SK-N-SH (cell line): ENCODE data around the gene LIMK2. TPM values are rescaled to one million over a fixed set of nuclear protein-coding genes. Genes with fewer than 3 reads are reported as not detected.

Source experiments
- CTCF ChIA-PET: fragments of 300-600, 350-600 bp; formaldehyde crosslinking; extraction: SDS; loops from one replicate; lab custom pipeline; 2021; lab: Yijun Ruan, JAX
- POLR2A ChIA-PET: fragments of 350-600 bp; sonication (Branson Sonifier 250); formaldehyde crosslinking; extraction: SDS; loops from one replicate; lab custom pipeline; 2020; ENCODE audit warnings: antibody characterized with exemption, inconsistent platforms; lab: Yijun Ruan, JAX
- DNase-seq: peaks from one replicate; pipeline ENCODE4 v3.0.0; 2012
- H2AFZ ChIP-seq: fragments of 200-600 bp; sonication (generic); 2 replicates; pipeline ENCODE4 v1.8.1; 2016; ENCODE audit warnings: antibody characterized with exemption, mild to moderate bottlenecking, low read depth
- H3F3A ChIP-seq: fragments of 200-600 bp; sonication (generic); replicated peaks from 2 replicates; pipeline ENCODE3; 2016; ENCODE audit warnings: antibody characterized with exemption, mild to moderate bottlenecking; ENCODE audit not compliant: insufficient read depth
- H3K27ac ChIP-seq, 2 experiments: fragments of 200-500 bp in 1 of 2; fragments of 200-600 bp in 1 of 2; sonication (Bioruptor generic) in 1 of 2; sonication (generic), shearing (Covaris generic) in 1 of 2; 2 replicates each; pipeline versions ENCODE4 v1.5.1 to v1.6.1; 2014 to 2016; ENCODE audit warnings: low read depth in 2 of 2, inconsistent platforms in 1 of 2, low read length in 1 of 2, mild to moderate bottlenecking in 1 of 2, mixed read lengths in 1 of 2
- H3K27me3 ChIP-seq: fragments of 200-600 bp; sonication (generic), shearing (Covaris generic); 2 replicates; pipeline ENCODE4 v1.6.1; 2016; ENCODE audit warnings: mixed run types; ENCODE audit not compliant: insufficient read depth
- H3K36me3 ChIP-seq, 2 experiments: fragments of 200-500 bp in 1 of 2; fragments of 200-600 bp in 1 of 2; sonication (Bioruptor generic) in 1 of 2; sonication (generic) in 1 of 2; replicated peaks in 1 of 2; 2 replicates each; pipeline versions ENCODE3 to v1.5.1; 2014 to 2016; ENCODE audit warnings: low read length in 1 of 2, mild to moderate bottlenecking in 1 of 2; ENCODE audit not compliant: insufficient read depth in 2 of 2, control insufficient read depth in 1 of 2
- H3K4me1 ChIP-seq, 2 experiments: fragments of 200-500 bp in 1 of 2; fragments of 200-600 bp in 1 of 2; sonication (Bioruptor generic) in 1 of 2; sonication (generic), shearing (Covaris generic) in 1 of 2; 2 replicates each; pipeline versions ENCODE4 v1.5.1 to v1.6.1; 2014 to 2016; ENCODE audit warnings: low read depth in 1 of 2, low read length in 1 of 2, mixed run types in 1 of 2; ENCODE audit not compliant: insufficient read depth in 2 of 2, control insufficient read depth in 1 of 2
- H3K4me2 ChIP-seq: fragments of 200-600 bp; sonication (generic), shearing (Covaris generic); 2 replicates; pipeline ENCODE4 v1.6.1; 2017; ENCODE audit warnings: mixed run types
- H3K4me3 ChIP-seq, 2 experiments: fragments of 200-500 bp in 1 of 2; fragments of 200-600 bp in 1 of 2; sonication (Bioruptor generic) in 1 of 2; sonication (generic), shearing (Covaris generic) in 1 of 2; 2 replicates each; pipeline versions ENCODE4 v1.5.1 to v1.8.1; 2014 to 2016; ENCODE audit warnings: low read depth in 2 of 2, inconsistent platforms in 1 of 2, low read length in 1 of 2, mild to moderate bottlenecking in 1 of 2, mixed read lengths in 1 of 2, moderate library complexity in 1 of 2
- H3K79me2 ChIP-seq: fragments of 200-600 bp; sonication (generic); 2 replicates; pipeline ENCODE4 v1.8.1; 2017; ENCODE audit warnings: mild to moderate bottlenecking; ENCODE audit not compliant: insufficient read depth
- H3K9ac ChIP-seq: fragments of 200-600 bp; sonication (generic); 2 replicates; pipeline ENCODE4 v1.6.1; 2017; ENCODE audit warnings: mixed run types
- H3K9me2 ChIP-seq: fragments of 200-600 bp; sonication (generic); 2 replicates; pipeline ENCODE4 v1.6.1; 2017; ENCODE audit warnings: mixed run types
- H3K9me3 ChIP-seq: fragments of 200-600 bp; sonication (generic); 2 replicates; pipeline ENCODE4 v1.6.1; 2017; ENCODE audit warnings: mixed run types, mild to moderate bottlenecking, moderate library complexity
- H4K20me1 ChIP-seq: fragments of 200-600 bp; sonication (generic); 2 replicates; pipeline ENCODE4 v1.6.1; 2017; ENCODE audit warnings: mild to moderate bottlenecking, mixed run types; ENCODE audit not compliant: insufficient read depth
- EP300 ChIP-seq, 2 experiments: IDR thresholded peaks; 2 replicates each; pipeline versions ENCODE4 v1.4.0 to v1.6.1; 2012; ENCODE audit warnings: borderline replicate concordance in 1 of 2, low read depth in 1 of 2, low read length in 1 of 2
- FOSL2 ChIP-seq: IDR thresholded peaks from 2 replicates; pipeline ENCODE4 v1.4.0; 2012; ENCODE audit warnings: low read depth, mild to moderate bottlenecking, moderate library complexity, borderline replicate concordance
- FOXM1 ChIP-seq: IDR thresholded peaks from 2 replicates; pipeline ENCODE4 v1.4.0; 2012; ENCODE audit warnings: low read depth, mild to moderate bottlenecking
- GABPA ChIP-seq: IDR thresholded peaks from 2 replicates; pipeline ENCODE4 v1.4.0; 2012; ENCODE audit warnings: low read depth, mild to moderate bottlenecking
- JUND ChIP-seq: IDR thresholded peaks from 2 replicates; pipeline ENCODE4 v1.4.0; 2012
- MEF2A ChIP-seq: IDR thresholded peaks from 2 replicates; pipeline ENCODE4 v1.4.0; 2012; ENCODE audit warnings: low read depth, borderline replicate concordance
- PBX3 ChIP-seq: IDR thresholded peaks from 2 replicates; pipeline ENCODE4; 2012
- RCOR1 ChIP-seq: fragments of 150-350 bp; IDR thresholded peaks from 2 replicates; pipeline ENCODE4 v1.6.1; 2017; ENCODE audit warnings: antibody characterized with exemption, low read length
- RFX5 ChIP-seq: IDR thresholded peaks from 2 replicates; pipeline ENCODE4 v1.6.1; 2012; ENCODE audit warnings: mild to moderate bottlenecking, improper control_type of control experiment, low read length
- SIN3A ChIP-seq: IDR thresholded peaks from 2 replicates; pipeline ENCODE4 v1.6.1; 2012; ENCODE audit warnings: low read depth, mild to moderate bottlenecking, low read length, moderate library complexity, borderline replicate concordance
- SMC3 ChIP-seq: IDR thresholded peaks from 2 replicates; pipeline ENCODE4 v1.6.1; 2012; ENCODE audit warnings: low read depth, low read length, improper control_type of control experiment
- TEAD4 ChIP-seq: IDR thresholded peaks from 2 replicates; pipeline ENCODE4 v1.4.0; 2012; ENCODE audit warnings: mild to moderate bottlenecking, borderline replicate concordance; ENCODE audit not compliant: insufficient read depth
- YY1 ChIP-seq: IDR thresholded peaks from 2 replicates; pipeline ENCODE4 v1.4.0; 2012; ENCODE audit warnings: low read depth, mild to moderate bottlenecking
- WGBS: methylation state at CpG from one replicate; pipeline ENCODE4 v1.1.6; 2017; ENCODE audit warnings: low lambda C conversion rate; 5-methylcytosine and 5-hydroxymethylcytosine counted together
- polyA plus RNA-seq, 3 experiments: library from polyadenylated mRNA; depleted of rRNA; stranded (reverse); fragments of >200 nt; gene quantifications; 2 replicates each; pipeline ENCODE4 v1.2.3, GENCODE V29; 2012
- TF ChIP-seq, protein P1 (sequence below): IDR thresholded peaks from 2 replicates; pipeline ENCODE4 v1.6.1; 2012; ENCODE audit warnings: mild to moderate bottlenecking, low read depth, low read length, moderate library complexity
- TF ChIP-seq, protein P2 (sequence below): fragments of 150-350 bp; IDR thresholded peaks from 2 replicates; pipeline ENCODE4 v1.6.1; 2016; ENCODE audit warnings: mild to moderate bottlenecking, low read depth, low read length
- TF ChIP-seq, protein P3 (sequence below): IDR thresholded peaks from 2 replicates; pipeline ENCODE4 v1.4.0; 2012; ENCODE audit warnings: low read depth, borderline replicate concordance
- TF ChIP-seq, protein P4 (sequence below): fragments of 200-600 bp; sonication (generic); IDR thresholded peaks from 2 replicates; pipeline ENCODE4 v1.6.1; 2017; ENCODE audit warnings: antibody characterized with exemption, mild to moderate bottlenecking, moderate library complexity

The LIMK2 gene
- polyA plus RNA-seq, 1 of the 3 experiments (the other 2 are of a cell fraction): 9.8 TPM

- no peak for DNase-seq
- H3K9me2 ChIP-seq: no peaks in the 10 kb centered on the region
- peak overlapping the region; percentile 71 for H2AFZ ChIP-seq
- H3F3A ChIP-seq: peaks cover 9% of the 10 kb centered on the region
- 70% methylated on average over 5 of the region's 5 CpGs for WGBS
- POLR2A ChIA-PET: no interaction called here
- CTCF ChIA-PET: interaction anchor here (1.1 to 4.5 kb wide), 3 partner anchors 15 to 19 kb away, joined by 3 to 36 read pairs (median 4); no protein-coding TSS in a partner anchor
- TF ChIP-seq JUND: peak; percentile 31; the same call in 1 of the 2 replicates
- TF ChIP-seq SMC3: no peak
- TF ChIP-seq, protein P1, sequence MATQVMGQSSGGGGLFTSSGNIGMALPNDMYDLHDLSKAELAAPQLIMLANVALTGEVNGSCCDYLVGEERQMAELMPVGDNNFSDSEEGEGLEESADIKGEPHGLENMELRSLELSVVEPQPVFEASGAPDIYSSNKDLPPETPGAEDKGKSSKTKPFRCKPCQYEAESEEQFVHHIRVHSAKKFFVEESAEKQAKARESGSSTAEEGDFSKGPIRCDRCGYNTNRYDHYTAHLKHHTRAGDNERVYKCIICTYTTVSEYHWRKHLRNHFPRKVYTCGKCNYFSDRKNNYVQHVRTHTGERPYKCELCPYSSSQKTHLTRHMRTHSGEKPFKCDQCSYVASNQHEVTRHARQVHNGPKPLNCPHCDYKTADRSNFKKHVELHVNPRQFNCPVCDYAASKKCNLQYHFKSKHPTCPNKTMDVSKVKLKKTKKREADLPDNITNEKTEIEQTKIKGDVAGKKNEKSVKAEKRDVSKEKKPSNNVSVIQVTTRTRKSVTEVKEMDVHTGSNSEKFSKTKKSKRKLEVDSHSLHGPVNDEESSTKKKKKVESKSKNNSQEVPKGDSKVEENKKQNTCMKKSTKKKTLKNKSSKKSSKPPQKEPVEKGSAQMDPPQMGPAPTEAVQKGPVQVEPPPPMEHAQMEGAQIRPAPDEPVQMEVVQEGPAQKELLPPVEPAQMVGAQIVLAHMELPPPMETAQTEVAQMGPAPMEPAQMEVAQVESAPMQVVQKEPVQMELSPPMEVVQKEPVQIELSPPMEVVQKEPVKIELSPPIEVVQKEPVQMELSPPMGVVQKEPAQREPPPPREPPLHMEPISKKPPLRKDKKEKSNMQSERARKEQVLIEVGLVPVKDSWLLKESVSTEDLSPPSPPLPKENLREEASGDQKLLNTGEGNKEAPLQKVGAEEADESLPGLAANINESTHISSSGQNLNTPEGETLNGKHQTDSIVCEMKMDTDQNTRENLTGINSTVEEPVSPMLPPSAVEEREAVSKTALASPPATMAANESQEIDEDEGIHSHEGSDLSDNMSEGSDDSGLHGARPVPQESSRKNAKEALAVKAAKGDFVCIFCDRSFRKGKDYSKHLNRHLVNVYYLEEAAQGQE: no peak
- TF ChIP-seq, protein P2, sequence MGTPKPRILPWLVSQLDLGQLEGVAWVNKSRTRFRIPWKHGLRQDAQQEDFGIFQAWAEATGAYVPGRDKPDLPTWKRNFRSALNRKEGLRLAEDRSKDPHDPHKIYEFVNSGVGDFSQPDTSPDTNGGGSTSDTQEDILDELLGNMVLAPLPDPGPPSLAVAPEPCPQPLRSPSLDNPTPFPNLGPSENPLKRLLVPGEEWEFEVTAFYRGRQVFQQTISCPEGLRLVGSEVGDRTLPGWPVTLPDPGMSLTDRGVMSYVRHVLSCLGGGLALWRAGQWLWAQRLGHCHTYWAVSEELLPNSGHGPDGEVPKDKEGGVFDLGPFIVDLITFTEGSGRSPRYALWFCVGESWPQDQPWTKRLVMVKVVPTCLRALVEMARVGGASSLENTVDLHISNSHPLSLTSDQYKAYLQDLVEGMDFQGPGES: no peak
- TF ChIP-seq, protein P3, sequence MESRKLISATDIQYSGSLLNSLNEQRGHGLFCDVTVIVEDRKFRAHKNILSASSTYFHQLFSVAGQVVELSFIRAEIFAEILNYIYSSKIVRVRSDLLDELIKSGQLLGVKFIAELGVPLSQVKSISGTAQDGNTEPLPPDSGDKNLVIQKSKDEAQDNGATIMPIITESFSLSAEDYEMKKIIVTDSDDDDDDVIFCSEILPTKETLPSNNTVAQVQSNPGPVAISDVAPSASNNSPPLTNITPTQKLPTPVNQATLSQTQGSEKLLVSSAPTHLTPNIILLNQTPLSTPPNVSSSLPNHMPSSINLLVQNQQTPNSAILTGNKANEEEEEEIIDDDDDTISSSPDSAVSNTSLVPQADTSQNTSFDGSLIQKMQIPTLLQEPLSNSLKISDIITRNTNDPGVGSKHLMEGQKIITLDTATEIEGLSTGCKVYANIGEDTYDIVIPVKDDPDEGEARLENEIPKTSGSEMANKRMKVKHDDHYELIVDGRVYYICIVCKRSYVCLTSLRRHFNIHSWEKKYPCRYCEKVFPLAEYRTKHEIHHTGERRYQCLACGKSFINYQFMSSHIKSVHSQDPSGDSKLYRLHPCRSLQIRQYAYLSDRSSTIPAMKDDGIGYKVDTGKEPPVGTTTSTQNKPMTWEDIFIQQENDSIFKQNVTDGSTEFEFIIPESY: no peak
- TF ChIP-seq PBX3: peak; percentile 74
- no peak for TF ChIP-seq SIN3A
- TF ChIP-seq, protein P4, sequence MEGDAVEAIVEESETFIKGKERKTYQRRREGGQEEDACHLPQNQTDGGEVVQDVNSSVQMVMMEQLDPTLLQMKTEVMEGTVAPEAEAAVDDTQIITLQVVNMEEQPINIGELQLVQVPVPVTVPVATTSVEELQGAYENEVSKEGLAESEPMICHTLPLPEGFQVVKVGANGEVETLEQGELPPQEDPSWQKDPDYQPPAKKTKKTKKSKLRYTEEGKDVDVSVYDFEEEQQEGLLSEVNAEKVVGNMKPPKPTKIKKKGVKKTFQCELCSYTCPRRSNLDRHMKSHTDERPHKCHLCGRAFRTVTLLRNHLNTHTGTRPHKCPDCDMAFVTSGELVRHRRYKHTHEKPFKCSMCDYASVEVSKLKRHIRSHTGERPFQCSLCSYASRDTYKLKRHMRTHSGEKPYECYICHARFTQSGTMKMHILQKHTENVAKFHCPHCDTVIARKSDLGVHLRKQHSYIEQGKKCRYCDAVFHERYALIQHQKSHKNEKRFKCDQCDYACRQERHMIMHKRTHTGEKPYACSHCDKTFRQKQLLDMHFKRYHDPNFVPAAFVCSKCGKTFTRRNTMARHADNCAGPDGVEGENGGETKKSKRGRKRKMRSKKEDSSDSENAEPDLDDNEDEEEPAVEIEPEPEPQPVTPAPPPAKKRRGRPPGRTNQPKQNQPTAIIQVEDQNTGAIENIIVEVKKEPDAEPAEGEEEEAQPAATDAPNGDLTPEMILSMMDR: no peak
- TF ChIP-seq TEAD4: no peak
- TF ChIP-seq FOXM1: no peak
- no peak for TF ChIP-seq GABPA
- no peak for TF ChIP-seq RFX5
- TF ChIP-seq RCOR1: no peak
- no peak for TF ChIP-seq YY1
- TF ChIP-seq EP300 (IDR thresholded peaks at IDR 0.05; ENCODE audit: borderline replicate concordance in 1 of 2, low read depth in 1 of 2, low read length in 1 of 2): no peak
- TF ChIP-seq FOSL2: 0 out of 2 replicates have a peak, but pooled peaks have one; percentile 10
- peak; percentile 46; the same call in 1 of the 2 replicates for TF ChIP-seq MEF2A
- no peaks in the 10 kb centered on the region for H4K20me1 ChIP-seq
- H3K36me3 ChIP-seq: no peaks in the 10 kb centered on the region
- no peak overlapping the region for H3K9ac ChIP-seq
- H3K4me3 ChIP-seq: no peak overlapping the region
- H3K27ac ChIP-seq: peak overlapping the region; percentile 23 to 45; a peak in 3 of 4 replicates
- no peaks in the 10 kb centered on the region for H3K79me2 ChIP-seq
- peaks cover 6 to 16% of the 10 kb centered on the region in 2 experiments; a peak in 3 of 4 replicates for H3K4me1 ChIP-seq
- no peaks in the 10 kb centered on the region for H3K27me3 ChIP-seq
- peak overlapping the region; percentile 3; the same call in 1 of the 2 replicates for H3K4me2 ChIP-seq
- H3K9me3 ChIP-seq: no peaks in the 10 kb centered on the region
Observed at GRCh38 chr22:31295831-31296657, 83.9 kb downstream of the LIMK2 start.
